Activated naive CD4-positive, alpha-beta T cell treated with anti-CD3 and anti-CD28 coated beads, Interleukin-2, amount 50 U/mL, for 24 hours (primary cell): ENCODE measurements around the gene GLYR1.
"Not testable (repeated sequence)": the region's sequence is repeated elsewhere in the genome, so short reads cannot be mapped to it uniquely, and the experiment has no call there.

Experiments used
- H3K27ac Mint-ChIP-seq: one replicate; pipeline ENCODE4 v1.8.0; 2021; ENCODE audit warnings: mild to moderate bottlenecking, mixed read lengths
- H3K27me3 Mint-ChIP-seq: one replicate; pipeline ENCODE4 v1.8.0; 2021; ENCODE audit warnings: mixed read lengths
- H3K36me3 Mint-ChIP-seq: one replicate; pipeline ENCODE4 v1.8.0; 2021; ENCODE audit warnings: mixed read lengths
- H3K4me1 Mint-ChIP-seq: one replicate; pipeline ENCODE4 v1.8.0; 2021; ENCODE audit warnings: mixed read lengths
- H3K4me3 Mint-ChIP-seq: one replicate; pipeline ENCODE4 v1.8.0; 2021; ENCODE audit warnings: mild to moderate bottlenecking, mixed read lengths
- H3K9me3 Mint-ChIP-seq: one replicate; pipeline ENCODE4 v1.8.0; 2021; ENCODE audit warnings: mixed read lengths

Gene GLYR1

GRCh38 chr16:4795828-4796572 lies 51.1 kb downstream of the GLYR1 start:
- H3K27me3 Mint-ChIP-seq, result no peaks in the 10 kb centered on the region
- no peak overlapping the region for H3K27ac Mint-ChIP-seq
- H3K36me3 Mint-ChIP-seq, result no peaks in the 10 kb centered on the region
- no peak overlapping the region for H3K4me3 Mint-ChIP-seq
- no peaks in the 10 kb centered on the region for H3K4me1 Mint-ChIP-seq
- no peaks in the 10 kb centered on the region for H3K9me3 Mint-ChIP-seq

- no peaks in the 10 kb centered on the region for H3K9me3 Mint-ChIP-seq
These were observed 51.8 kb downstream of the GLYR1 start, which contains the start of gene SMIM22 for GRCh38 chr16:4795181-4795827. TSS of gene SMIM22 (plus strand) at chr16:4795369. CDS start at chr16:4795735, 366 bp downstream.

GRCh38 chr16:4792951-4793513 lies 54.1 kb downstream of the GLYR1 start:
- Mint-ChIP-seq H3K36me3 (no peaks in the 10 kb centered on the region), H3K9me3 (no peaks in the 10 kb centered on the region), H3K4me3 (no peak overlapping the region), H3K27me3 (no peaks in the 10 kb centered on the region), H3K4me1 (no peaks in the 10 kb centered on the region), H3K27ac (no peak overlapping the region)

More at GRCh38 chr16:4795181-4795827, 51.8 kb downstream of the GLYR1 start, which contains the start of gene SMIM22:
- H3K27ac Mint-ChIP-seq, result no peak within 1 kb of the TSS
- H3K4me1 Mint-ChIP-seq, result no peaks in the 10 kb centered on the region
- no peaks in the 10 kb centered on the region for H3K36me3 Mint-ChIP-seq
- no peak within 1 kb of the TSS for H3K4me3 Mint-ChIP-seq
- no peaks in the 10 kb centered on the region for H3K27me3 Mint-ChIP-seq

GRCh38 chr16:4790871-4791270 lies 56.2 kb downstream of the GLYR1 start:
- H3K36me3 Mint-ChIP-seq, result no peaks in the 10 kb centered on the region
- no peak overlapping the region for H3K4me3 Mint-ChIP-seq
- no peaks in the 10 kb centered on the region for H3K9me3 Mint-ChIP-seq
- H3K4me1 Mint-ChIP-seq, result no peaks in the 10 kb centered on the region
- no peaks in the 10 kb centered on the region for H3K27me3 Mint-ChIP-seq
- H3K27ac Mint-ChIP-seq, result no peak overlapping the region

GRCh38 chr16:4790261-4790660 lies 56.8 kb downstream of the GLYR1 start:
- no peaks in the 10 kb centered on the region for H3K27me3 Mint-ChIP-seq

GRCh38 chr16:4788910-4789309 lies 58.2 kb downstream of the GLYR1 start:
- H3K4me1 Mint-ChIP-seq, result no peaks in the 10 kb centered on the region
- H3K27me3 Mint-ChIP-seq, result no peaks in the 10 kb centered on the region
- no peaks in the 10 kb centered on the region for H3K36me3 Mint-ChIP-seq
- H3K9me3 Mint-ChIP-seq, result no peaks in the 10 kb centered on the region
- H3K27ac Mint-ChIP-seq, result no peak overlapping the region
- H3K4me3 Mint-ChIP-seq, result no peak overlapping the region

More at GRCh38 chr16:4790261-4790660, 56.8 kb downstream of the GLYR1 start:
- Mint-ChIP-seq H3K36me3 (no peaks in the 10 kb centered on the region), H3K9me3 (no peaks in the 10 kb centered on the region), H3K27ac (no peak overlapping the region), H3K4me1 (no peaks in the 10 kb centered on the region), H3K4me3 (no peak overlapping the region)

GRCh38 chr16:4788489-4788889 lies 58.6 kb downstream of the GLYR1 start:
- Mint-ChIP-seq H3K4me1 (no peaks in the 10 kb centered on the region), H3K36me3 (no peaks in the 10 kb centered on the region), H3K27ac (no peak overlapping the region), H3K4me3 (no peak overlapping the region), H3K27me3 (no peaks in the 10 kb centered on the region), H3K9me3 (no peaks in the 10 kb centered on the region)

- H3K36me3 Mint-ChIP-seq, result no peaks in the 10 kb centered on the region
- no peaks in the 10 kb centered on the region for H3K27me3 Mint-ChIP-seq
- no peaks in the 10 kb centered on the region for H3K4me1 Mint-ChIP-seq
- no peak within 1 kb of the TSS for H3K27ac Mint-ChIP-seq
- no peaks in the 10 kb centered on the region for H3K9me3 Mint-ChIP-seq
- no peak within 1 kb of the TSS for H3K4me3 Mint-ChIP-seq
These were observed 59.2 kb downstream of the GLYR1 start, which contains the start of gene SEPTIN12 for GRCh38 chr16:4787627-4788482. TSS of gene SEPTIN12 (minus strand) at chr16:4788345. CDS start at chr16:4787645, 700 bp downstream.

- no peaks in the 10 kb centered on the region for H3K27me3 Mint-ChIP-seq
These were observed 60.0 kb downstream of the GLYR1 start for GRCh38 chr16:4787068-4787467.

GRCh38 chr16:4785758-4786433 lies 61.2 kb downstream of the GLYR1 start:
- Mint-ChIP-seq H3K9me3 (no peaks in the 10 kb centered on the region), H3K4me1 (no peaks in the 10 kb centered on the region), H3K36me3 (no peaks in the 10 kb centered on the region), H3K27ac (no peak overlapping the region), H3K27me3 (no peaks in the 10 kb centered on the region), H3K4me3 (no peak overlapping the region)

More at GRCh38 chr16:4787068-4787467, 60.0 kb downstream of the GLYR1 start:
- Mint-ChIP-seq H3K27ac (no peak overlapping the region), H3K4me3 (no peak overlapping the region), H3K36me3 (no peaks in the 10 kb centered on the region), H3K9me3 (no peaks in the 10 kb centered on the region), H3K4me1 (no peaks in the 10 kb centered on the region)

GRCh38 chr16:4784444-4784987 lies 62.6 kb downstream of the GLYR1 start:
- H3K4me1 Mint-ChIP-seq, H3K9me3 Mint-ChIP-seq, H3K4me3 Mint-ChIP-seq, H3K36me3 Mint-ChIP-seq, H3K27ac Mint-ChIP-seq, H3K27me3 Mint-ChIP-seq: not testable (repeated sequence)

- Mint-ChIP-seq H3K9me3 (no peaks in the 10 kb centered on the region), H3K36me3 (no peaks in the 10 kb centered on the region), H3K27ac (no peak overlapping the region), H3K4me3 (no peak overlapping the region), H3K27me3 (no peaks in the 10 kb centered on the region), H3K4me1 (no peaks in the 10 kb centered on the region)
These were observed 63.1 kb downstream of the GLYR1 start for GRCh38 chr16:4783951-4784336.

GRCh38 chr16:4783251-4783950 lies 63.7 kb downstream of the GLYR1 start:
- H3K4me3 Mint-ChIP-seq, result no peak overlapping the region
- no peaks in the 10 kb centered on the region for H3K36me3 Mint-ChIP-seq
- H3K27ac Mint-ChIP-seq, result no peak overlapping the region
- H3K27me3 Mint-ChIP-seq, result no peaks in the 10 kb centered on the region
- H3K4me1 Mint-ChIP-seq, result no peaks in the 10 kb centered on the region
- no peaks in the 10 kb centered on the region for H3K9me3 Mint-ChIP-seq

- Mint-ChIP-seq H3K27ac (no peak overlapping the region), H3K4me1 (no peaks in the 10 kb centered on the region), H3K4me3 (no peak overlapping the region), H3K9me3 (no peaks in the 10 kb centered on the region), H3K36me3 (no peaks in the 10 kb centered on the region), H3K27me3 (no peaks in the 10 kb centered on the region)
These were observed 66.9 kb downstream of the GLYR1 start for GRCh38 chr16:4780235-4780634.
